Peyer's patch (tissue), 4 donors: ENCODE data around the gene HDAC4. TPM values are rescaled to one million over a fixed set of nuclear protein-coding genes. Genes with fewer than 3 reads are reported as not detected.

Experiments
- DNase-seq, 3 donors: peaks; one replicate each; pipeline ENCODE4 v3.0.0-alpha.2; 2017 to 2019
- H3K27ac ChIP-seq, 4 donors: fragments of 200-600 bp; sonication (generic); one replicate each; pipeline ENCODE4 v1.5.1; 2016 to 2019
- H3K27me3 ChIP-seq, 2 donors: fragments of 200-600 bp; sonication (generic); one replicate each; pipeline ENCODE4 v1.5.1; 2019
- H3K36me3 ChIP-seq, 3 donors: fragments of 200-600 bp; sonication (generic); one replicate each; pipeline ENCODE4 v1.5.1; 2016 to 2019
- H3K4me1 ChIP-seq, 4 donors: fragments of 200-600 bp; sonication (generic); one replicate each; pipeline ENCODE4 v1.5.1; 2016 to 2019
- H3K4me3 ChIP-seq, 4 donors: fragments of 200-600 bp; sonication (generic); 1 replicate in 3 of 4; 2 replicates in 1 of 4; pipeline ENCODE4 v1.5.1; 2016 to 2019; ENCODE audit warnings: mild to moderate bottlenecking in 1 of 4
- H3K9me3 ChIP-seq, 4 donors: fragments of 200-600 bp; sonication (generic); one replicate each; pipeline ENCODE4 v1.5.1; 2016 to 2019; ENCODE audit warnings: mild to moderate bottlenecking in 1 of 4
- POLR2A ChIP-seq, 2 donors: fragments of 450-650 bp; IDR thresholded peaks; one replicate each; pipeline ENCODE4 v1.5.1; 2017; ENCODE audit warnings: antibody characterized with exemption in 2 of 2, mild to moderate bottlenecking in 2 of 2, moderate library complexity in 2 of 2
- total RNA-seq, 4 donors: library from RNA; depleted of rRNA; stranded (reverse); fragments of >200 nt; gene quantifications; one replicate each; pipeline ENCODE4 v1.1.0, GENCODE V29; 2016
- TF ChIP-seq, protein P1 (sequence below), 6 experiments: fragments of 450-650 bp in 4 of 6; fragments of 200-600 bp in 2 of 6; sonication (generic) in 1 of 6; IDR thresholded peaks; one replicate each; pipeline ENCODE4 v1.5.1; 2017 to 2019; ENCODE audit warnings: antibody characterized with exemption in 6 of 6, mild to moderate bottlenecking in 3 of 6, moderate library complexity in 1 of 6

The HDAC4 gene
- total RNA-seq, 4 donors from 2014 or later, result 28.9 to 198 (median 102) TPM

DNA sequence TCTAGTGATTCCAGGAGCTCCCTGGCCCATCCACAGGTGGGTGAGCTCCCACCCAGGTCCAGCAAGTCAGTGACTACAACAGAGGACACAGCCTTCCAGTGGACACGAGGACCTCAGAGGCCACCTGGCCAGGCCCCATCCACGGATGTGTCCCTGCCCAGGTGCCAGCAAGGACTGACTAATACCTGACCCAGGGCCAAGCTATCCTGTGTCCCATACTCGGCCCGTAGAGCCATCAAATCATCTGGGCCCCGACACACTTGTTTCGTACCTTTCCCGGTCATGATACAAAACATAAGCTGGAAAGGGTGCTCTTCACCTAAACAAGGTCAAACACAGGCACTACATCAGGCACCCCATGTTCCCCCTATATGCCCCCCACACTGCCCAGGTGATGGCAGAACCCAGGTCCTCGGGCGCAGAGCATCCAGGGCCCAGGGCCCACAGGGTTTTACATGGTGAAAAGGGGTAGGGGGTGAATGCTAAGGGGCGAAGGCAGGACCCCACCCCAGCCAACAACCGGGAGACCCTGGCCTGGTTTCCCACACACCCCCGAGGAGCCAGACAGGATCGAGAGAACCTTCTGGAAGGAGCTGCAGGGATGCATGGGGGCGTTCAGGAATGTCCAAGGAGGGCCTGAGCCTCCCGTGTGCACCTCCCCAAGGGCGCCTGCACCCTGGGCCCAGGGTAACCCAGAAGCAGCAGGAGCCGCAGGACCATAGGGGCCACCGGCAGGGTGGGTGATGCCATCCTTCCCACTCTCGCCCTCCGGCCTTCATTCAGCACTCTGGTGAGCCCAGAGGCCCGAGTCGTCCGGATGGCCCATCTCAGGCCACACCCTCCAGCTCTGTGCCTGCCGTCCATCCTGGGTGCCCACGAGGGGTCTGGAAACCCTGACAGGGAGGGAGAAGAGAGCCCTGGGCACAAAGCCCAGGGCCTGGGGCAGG lies 94.3 kb downstream of the HDAC4 start:
- DNase-seq, result peak in 2 of 3 donors; percentile 36 to 42
- Histone ChIP-seq H3K27me3 (no peaks in the 10 kb centered on the region), H3K4me1 (peaks cover 0 to 45% (median 5%) of the 10 kb centered on the region in 4 donors), H3K4me3 (no peak overlapping the region), H3K27ac (peak overlapping the region in 1 of 4 donors; percentile 51), H3K36me3 (no peaks in the 10 kb centered on the region), H3K9me3 (no peaks in the 10 kb centered on the region)
- TF ChIP-seq, protein P1, sequence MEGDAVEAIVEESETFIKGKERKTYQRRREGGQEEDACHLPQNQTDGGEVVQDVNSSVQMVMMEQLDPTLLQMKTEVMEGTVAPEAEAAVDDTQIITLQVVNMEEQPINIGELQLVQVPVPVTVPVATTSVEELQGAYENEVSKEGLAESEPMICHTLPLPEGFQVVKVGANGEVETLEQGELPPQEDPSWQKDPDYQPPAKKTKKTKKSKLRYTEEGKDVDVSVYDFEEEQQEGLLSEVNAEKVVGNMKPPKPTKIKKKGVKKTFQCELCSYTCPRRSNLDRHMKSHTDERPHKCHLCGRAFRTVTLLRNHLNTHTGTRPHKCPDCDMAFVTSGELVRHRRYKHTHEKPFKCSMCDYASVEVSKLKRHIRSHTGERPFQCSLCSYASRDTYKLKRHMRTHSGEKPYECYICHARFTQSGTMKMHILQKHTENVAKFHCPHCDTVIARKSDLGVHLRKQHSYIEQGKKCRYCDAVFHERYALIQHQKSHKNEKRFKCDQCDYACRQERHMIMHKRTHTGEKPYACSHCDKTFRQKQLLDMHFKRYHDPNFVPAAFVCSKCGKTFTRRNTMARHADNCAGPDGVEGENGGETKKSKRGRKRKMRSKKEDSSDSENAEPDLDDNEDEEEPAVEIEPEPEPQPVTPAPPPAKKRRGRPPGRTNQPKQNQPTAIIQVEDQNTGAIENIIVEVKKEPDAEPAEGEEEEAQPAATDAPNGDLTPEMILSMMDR (IDR thresholded peaks at IDR 0.05), result no peak
- TF ChIP-seq POLR2A (IDR thresholded peaks at IDR 0.05), result no peak

GRCh38 chr2:239305771-239306170 lies 95.0 kb downstream of the HDAC4 start:
- Histone ChIP-seq H3K4me1 (peaks cover 0 to 48% (median 5%) of the 10 kb centered on the region in 4 donors), H3K9me3 (no peaks in the 10 kb centered on the region), H3K27ac (peak overlapping the region in 1 of 4 donors; percentile 51), H3K27me3 (no peaks in the 10 kb centered on the region), H3K36me3 (no peaks in the 10 kb centered on the region), H3K4me3 (no peak overlapping the region)
- no peak for TF ChIP-seq POLR2A (IDR thresholded peaks at IDR 0.05)
- TF ChIP-seq, protein P1 (IDR thresholded peaks at IDR 0.05), result no peak
- peak in 1 of 3 donors; percentile 36 for DNase-seq

DNA sequence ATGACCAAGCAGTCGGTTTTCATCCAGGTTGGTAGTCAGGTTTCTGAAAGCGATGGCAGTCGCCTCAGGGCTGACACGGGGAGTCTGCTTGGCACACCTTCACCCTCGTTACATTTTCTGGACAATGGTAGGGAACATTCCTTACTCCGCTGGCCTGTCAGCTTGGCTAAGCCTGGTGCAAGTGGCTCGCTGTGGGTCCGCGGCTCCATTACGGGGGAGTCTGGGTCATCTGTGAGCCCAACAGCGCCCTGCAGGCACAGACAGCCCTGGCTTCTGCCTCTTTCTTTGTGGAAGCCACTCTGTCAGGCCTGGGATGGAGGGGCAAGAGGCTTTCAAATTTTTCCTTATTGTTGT lies 95.6 kb downstream of the HDAC4 start:
- H3K4me3 ChIP-seq, result no peak overlapping the region
- TF ChIP-seq POLR2A (IDR thresholded peaks at IDR 0.05), result no peak
- TF ChIP-seq, protein P1 (IDR thresholded peaks at IDR 0.05), result no peak
- H3K27me3 ChIP-seq, result no peaks in the 10 kb centered on the region
- peaks cover 0 to 49% (median 5%) of the 10 kb centered on the region in 4 donors for H3K4me1 ChIP-seq
- H3K36me3 ChIP-seq, result no peaks in the 10 kb centered on the region
- no peaks in the 10 kb centered on the region for H3K9me3 ChIP-seq
- DNase-seq, result peak in 2 of 3 donors; percentile 40 to 42
- peak overlapping the region in 1 of 4 donors; percentile 51 for H3K27ac ChIP-seq

GRCh38 chr2:239304533-239305221 lies 96.1 kb downstream of the HDAC4 start:
- Histone ChIP-seq H3K9me3 (no peaks in the 10 kb centered on the region), H3K4me3 (no peak overlapping the region), H3K27me3 (no peaks in the 10 kb centered on the region), H3K4me1 (peaks cover 0 to 49% (median 5%) of the 10 kb centered on the region in 4 donors), H3K36me3 (no peaks in the 10 kb centered on the region), H3K27ac (peak overlapping the region in 2 of 4 donors; percentile 15 to 51)
- DNase-seq, result no peak
- TF ChIP-seq, protein P1 (IDR thresholded peaks at IDR 0.05), result no peak
- TF ChIP-seq POLR2A (IDR thresholded peaks at IDR 0.05), result no peak

DNA sequence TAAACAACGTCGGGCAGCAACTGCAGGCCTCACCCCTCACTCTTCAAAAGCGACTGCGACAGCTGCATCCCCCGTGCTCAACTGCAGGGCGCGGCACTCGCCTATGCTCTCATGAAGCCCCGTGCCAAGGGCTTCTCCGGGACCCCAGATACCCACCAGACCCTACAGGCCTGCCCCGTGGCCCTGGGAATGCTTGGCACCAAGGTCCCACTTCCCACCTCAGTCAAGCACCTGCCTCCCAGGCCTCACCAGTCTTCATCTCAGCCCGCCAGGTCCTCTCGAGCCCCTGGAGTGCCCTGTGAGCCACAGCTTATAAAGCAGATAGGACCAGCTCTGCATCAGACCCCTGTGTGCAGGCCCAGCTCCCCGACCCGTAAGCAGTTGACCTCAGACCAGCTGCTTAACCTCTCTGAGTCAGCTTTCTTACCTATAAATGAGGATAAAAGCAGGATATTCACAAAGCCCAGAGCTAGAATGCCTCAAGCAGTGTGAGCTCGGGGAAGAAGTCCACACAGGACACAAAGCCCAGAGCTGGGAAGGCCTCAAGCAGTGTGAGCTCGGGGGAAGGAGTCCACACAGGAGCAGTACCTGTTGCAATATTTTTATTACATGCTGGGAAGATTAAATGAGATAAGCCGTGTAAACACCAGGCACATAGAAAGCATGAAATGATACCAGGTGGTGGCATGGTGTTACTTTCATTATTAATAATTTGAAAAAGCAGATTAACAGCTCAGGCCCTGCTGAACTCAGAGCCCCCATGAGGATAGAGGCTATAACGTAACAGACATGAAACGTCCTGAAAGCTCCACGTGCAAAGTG lies 96.9 kb downstream of the HDAC4 start:
- peak in 2 of 3 donors; percentile 52 to 57 for DNase-seq
- no peaks in the 10 kb centered on the region for H3K9me3 ChIP-seq
- H3K4me1 ChIP-seq, result peaks cover 0 to 53% (median 5%) of the 10 kb centered on the region in 4 donors

More for the DNA sequence above, 96.9 kb downstream of the HDAC4 start:
- Histone ChIP-seq H3K27ac (peak overlapping the region in 2 of 4 donors; percentile 15 to 51), H3K4me3 (no peak overlapping the region), H3K27me3 (no peaks in the 10 kb centered on the region), H3K36me3 (no peaks in the 10 kb centered on the region)
- TF ChIP-seq, protein P1 (IDR thresholded peaks at IDR 0.05), result peak in 1 of 6 experiments; percentile 14
- no peak for TF ChIP-seq POLR2A (IDR thresholded peaks at IDR 0.05)
